Skeletal muscle tissue (tissue), 4 donors: ENCODE data around the gene ACER2. TPM values are rescaled to one million over a fixed set of nuclear protein-coding genes. Genes with fewer than 3 reads are reported as not detected.
A peak's percentile ranks its signal among the peaks of the same experiment; 100 is the strongest.

Source experiments
- H3K27ac ChIP-seq: one replicate; pipeline ENCODE4 v1.7.0; 2013; ENCODE audit warnings: mild to moderate bottlenecking, low read depth, low read length, inconsistent platforms
- H3K27me3 ChIP-seq, 3 donors: one replicate each; pipeline ENCODE4 v1.7.0; 2013; ENCODE audit warnings: low read length in 3 of 3; ENCODE audit not compliant: control insufficient read depth in 3 of 3, insufficient read depth in 3 of 3
- H3K36me3 ChIP-seq, 3 donors: one replicate each; pipeline ENCODE4 v1.7.0; 2013; ENCODE audit warnings: low read length in 3 of 3; ENCODE audit not compliant: control insufficient read depth in 3 of 3, insufficient read depth in 3 of 3
- H3K4me1 ChIP-seq, 3 donors: one replicate each; pipeline ENCODE4 v1.7.0; 2013; ENCODE audit warnings: low read length in 3 of 3, mild to moderate bottlenecking in 3 of 3; ENCODE audit not compliant: control insufficient read depth in 3 of 3, insufficient read depth in 3 of 3
- H3K4me3 ChIP-seq, 3 donors: one replicate each; pipeline ENCODE4 v1.7.0; 2013; ENCODE audit warnings: low read length in 3 of 3
- H3K9ac ChIP-seq, 3 donors: one replicate each; pipeline ENCODE4 v1.7.0; 2013; ENCODE audit warnings: low read length in 3 of 3, mild to moderate bottlenecking in 3 of 3, moderate library complexity in 2 of 3, low read depth in 1 of 3
- H3K9me3 ChIP-seq, 3 donors: one replicate each; pipeline ENCODE4 v1.7.0; 2013; ENCODE audit warnings: low read length in 3 of 3; ENCODE audit not compliant: control insufficient read depth in 3 of 3
- total RNA-seq: library from RNA; depleted of rRNA; stranded (reverse); fragments of >200 nt; gene quantifications from one replicate; pipeline ENCODE4 v1.2.3, GENCODE V29; 2014
- donor health status: Osteomylitis.

ACER2 gene
- total RNA-seq, 1 donor from 2014 or later, result 1.6 TPM

GRCh38 chr9:19441730-19442129 is 32.9 kb downstream of the ACER2 start:
- H3K9me3 ChIP-seq, result no peaks in the 10 kb centered on the region
- H3K4me1 ChIP-seq, result peaks cover 0 to 5% (median 0%) of the 10 kb centered on the region in 3 donors
- no peaks in the 10 kb centered on the region for H3K27me3 ChIP-seq
- H3K36me3 ChIP-seq, result peaks cover 4 to 25% (median 14%) of the 10 kb centered on the region in 3 donors
- no peak overlapping the region for H3K27ac ChIP-seq
- no peak overlapping the region for H3K4me3 ChIP-seq
- H3K9ac ChIP-seq, result no peak overlapping the region

GRCh38 chr9:19442240-19442639 is 33.4 kb downstream of the ACER2 start:
- peaks cover 0 to 5% (median 0%) of the 10 kb centered on the region in 3 donors for H3K4me1 ChIP-seq
- peaks cover 4 to 25% (median 14%) of the 10 kb centered on the region in 3 donors for H3K36me3 ChIP-seq
- H3K4me3 ChIP-seq, result no peak overlapping the region
- no peak overlapping the region for H3K27ac ChIP-seq
- no peaks in the 10 kb centered on the region for H3K9me3 ChIP-seq
- no peaks in the 10 kb centered on the region for H3K27me3 ChIP-seq
- H3K9ac ChIP-seq, result no peak overlapping the region

- Histone ChIP-seq H3K36me3 (peaks cover 6 to 21% (median 20%) of the 10 kb centered on the region in 3 donors), H3K4me3 (no peak overlapping the region), H3K9me3 (no peaks in the 10 kb centered on the region), H3K27me3 (no peaks in the 10 kb centered on the region), H3K9ac (no peak overlapping the region), H3K27ac (no peak overlapping the region), H3K4me1 (peaks cover 0 to 5% (median 0%) of the 10 kb centered on the region in 3 donors)
These were observed 36.6 kb downstream of the ACER2 start for GRCh38 chr9:19445452-19445851.

GRCh38 chr9:19446361-19446861 is 37.6 kb downstream of the ACER2 start:
- Histone ChIP-seq H3K9ac (no peak overlapping the region), H3K9me3 (no peaks in the 10 kb centered on the region), H3K27me3 (no peaks in the 10 kb centered on the region), H3K27ac (no peak overlapping the region), H3K4me1 (peaks cover 0 to 5% (median 0%) of the 10 kb centered on the region in 3 donors), H3K4me3 (no peak overlapping the region), H3K36me3 (peaks cover 6 to 21% (median 20%) of the 10 kb centered on the region in 3 donors)

- Histone ChIP-seq H3K9ac (no peak overlapping the region), H3K36me3 (peaks cover 2 to 9% (median 5%) of the 10 kb centered on the region in 3 donors), H3K9me3 (no peaks in the 10 kb centered on the region), H3K27ac (no peak overlapping the region), H3K27me3 (no peaks in the 10 kb centered on the region), H3K4me3 (no peak overlapping the region), H3K4me1 (peaks cover under 1 to 2% (median 2%) of the 10 kb centered on the region in 3 donors)
These were observed 42.7 kb downstream of the ACER2 start for GRCh38 chr9:19451240-19452087.

- Histone ChIP-seq H3K4me1 (peaks cover 10 to 14% (median 13%) of the 10 kb centered on the region in 3 donors), H3K27ac (peak overlapping the region; percentile 22), H3K9me3 (no peaks in the 10 kb centered on the region), H3K4me3 (no peak overlapping the region), H3K27me3 (no peaks in the 10 kb centered on the region), H3K9ac (peak overlapping the region in 1 of 3 donors; percentile 51), H3K36me3 (peaks cover 0 to 2% (median 0%) of the 10 kb centered on the region in 3 donors)
These were observed 47.6 kb downstream of the ACER2 start for GRCh38 chr9:19456426-19456825.

GRCh38 chr9:19456996-19457692 is 48.3 kb downstream of the ACER2 start:
- no peaks in the 10 kb centered on the region for H3K9me3 ChIP-seq
- H3K27ac ChIP-seq, result no peak overlapping the region
- H3K9ac ChIP-seq, result peak overlapping the region in 2 of 3 donors; percentile 51
- no peaks in the 10 kb centered on the region for H3K36me3 ChIP-seq
- H3K4me3 ChIP-seq, result peak overlapping the region; percentile 19 to 54 (median 54)
- H3K27me3 ChIP-seq, result no peaks in the 10 kb centered on the region
- H3K4me1 ChIP-seq, result peaks cover 10 to 14% (median 13%) of the 10 kb centered on the region in 3 donors

GRCh38 chr9:19457693-19458009 is 48.8 kb downstream of the ACER2 start:
- peak overlapping the region; percentile 19 to 54 (median 54) for H3K4me3 ChIP-seq
- H3K27ac ChIP-seq, result no peak overlapping the region
- peaks cover 10 to 14% (median 13%) of the 10 kb centered on the region in 3 donors for H3K4me1 ChIP-seq
- no peaks in the 10 kb centered on the region for H3K9me3 ChIP-seq
- peak overlapping the region in 2 of 3 donors; percentile 51 for H3K9ac ChIP-seq
- no peaks in the 10 kb centered on the region for H3K27me3 ChIP-seq
- no peaks in the 10 kb centered on the region for H3K36me3 ChIP-seq

GRCh38 chr9:19460243-19460642 is 51.4 kb downstream of the ACER2 start:
- Histone ChIP-seq H3K27ac (no peak overlapping the region), H3K36me3 (no peaks in the 10 kb centered on the region), H3K9me3 (no peaks in the 10 kb centered on the region), H3K27me3 (no peaks in the 10 kb centered on the region), H3K4me3 (no peak overlapping the region), H3K4me1 (peaks cover 18 to 22% (median 19%) of the 10 kb centered on the region in 3 donors), H3K9ac (no peak overlapping the region)

- peaks cover 19 to 22% (median 19%) of the 10 kb centered on the region in 3 donors for H3K4me1 ChIP-seq
- H3K27ac ChIP-seq, result no peak overlapping the region
- H3K9ac ChIP-seq, result no peak overlapping the region
- H3K36me3 ChIP-seq, result no peaks in the 10 kb centered on the region
- H3K4me3 ChIP-seq, result no peak overlapping the region
- H3K9me3 ChIP-seq, result no peaks in the 10 kb centered on the region
- no peaks in the 10 kb centered on the region for H3K27me3 ChIP-seq
These were observed 52.3 kb downstream of the ACER2 start for GRCh38 chr9:19461135-19461534.
